BLaER1 treated with 17β-estradiol and CSF1 and Interleukin-3, amounts not matched to agents 10 nM and 100 nM (cell line): ENCODE measurements around the gene RAB5A.
"Not testable (repeated sequence)": the region's sequence is repeated elsewhere in the genome, so short reads cannot be mapped to it uniquely, and the experiment has no call there.

ENCODE experiments used
- H3K27ac ChIP-seq, 11 experiments: shearing (Covaris generic); formaldehyde crosslinking; 2 replicates each; pipeline ENCODE4 v1.8.1; 2022
- H3K27me3 ChIP-seq, 11 experiments: shearing (Covaris generic); formaldehyde crosslinking; 2 replicates each; pipeline ENCODE4 v1.8.1; 2022
- H3K36me3 ChIP-seq, 11 experiments: shearing (Covaris generic); formaldehyde crosslinking; 2 replicates each; pipeline ENCODE4 v1.8.1; 2022
- H3K4me1 ChIP-seq, 10 experiments: shearing (Covaris generic); formaldehyde crosslinking; 2 replicates each; pipeline ENCODE4 v1.8.1; 2022
- H3K4me2 ChIP-seq, 11 experiments: shearing (Covaris generic); formaldehyde crosslinking; 2 replicates each; pipeline ENCODE4 v1.8.1; 2022
- H3K4me3 ChIP-seq, 10 experiments: shearing (Covaris generic); formaldehyde crosslinking; 2 replicates each; pipeline ENCODE4 v1.8.1; 2022
- H3K9ac ChIP-seq, 11 experiments: shearing (Covaris generic); formaldehyde crosslinking; 2 replicates each; pipeline ENCODE4 v1.8.1; 2022
- H3K9me3 ChIP-seq, 11 experiments: shearing (Covaris generic); formaldehyde crosslinking; replicated peaks in 1 of 11; 2 replicates each; pipeline ENCODE4 v1.8.1; 2022
- H4K20me1 ChIP-seq, 11 experiments: shearing (Covaris generic); formaldehyde crosslinking; 2 replicates each; pipeline ENCODE4 v1.8.1; 2022
- Cebpa-rat ChIP-seq, 11 experiments: shearing (Covaris generic); IDR thresholded peaks; 2 replicates each; pipeline ENCODE4 v1.8.1; 2022

Gene RAB5A

DNA sequence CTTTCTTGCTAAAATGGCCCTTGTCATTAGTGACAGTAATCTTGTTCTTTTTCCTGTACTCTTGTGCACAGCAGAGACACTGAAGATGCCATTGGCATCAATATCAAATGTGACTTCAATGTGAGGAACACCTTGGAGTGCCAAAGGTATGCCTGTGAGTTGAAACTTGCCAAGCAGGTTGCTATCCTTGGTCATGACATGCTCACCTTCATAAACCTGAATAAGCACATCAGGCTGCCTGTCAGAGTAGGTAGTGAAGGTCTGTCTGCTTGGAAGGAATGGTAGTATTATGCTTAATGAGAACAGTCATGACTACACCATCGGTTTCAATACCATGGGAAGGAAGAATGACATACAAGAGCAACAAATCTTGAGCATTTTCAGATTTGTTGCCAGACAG lies 6.3 kb upstream of the RAB5A start:
- Histone ChIP-seq H3K4me1 (peaks cover 0 to 4% (median 0%) of the 10 kb centered on the region in 10 experiments; a peak in 2 of 20 replicates), H3K27ac (no peak overlapping the region), H3K9ac (no peak overlapping the region), H3K27me3 (no peaks in the 10 kb centered on the region), H4K20me1 (no peaks in the 10 kb centered on the region), H3K9me3 (peaks cover 0 to 3% (median 0%) of the 10 kb centered on the region in 11 experiments; a peak in 2 of 22 replicates), H3K4me3 (no peak overlapping the region), H3K4me2 (no peak overlapping the region), H3K36me3 (no peaks in the 10 kb centered on the region)
- TF ChIP-seq Cebpa-rat (IDR thresholded peaks at IDR 0.05) = no peak

GRCh38 chr3:19945534-19945933 lies 1.4 kb upstream of the RAB5A start:
- Histone ChIP-seq H3K36me3 (peaks cover 0 to 14% (median 3%) of the 10 kb centered on the region in 11 experiments; a peak in 11 of 22 replicates), H3K9me3 (peaks cover 0 to 3% (median 0%) of the 10 kb centered on the region in 11 experiments; a peak in 2 of 22 replicates), H4K20me1 (peaks cover 10 to 33% (median 21%) of the 10 kb centered on the region in 11 experiments; a peak in 18 of 22 replicates), H3K4me2 (peak overlapping the region in 8 of 11 experiments; percentile 59 to 88 (median 78); a peak in 9 of 22 replicates), H3K9ac (no peak overlapping the region), H3K27me3 (no peaks in the 10 kb centered on the region), H3K4me1 (peaks cover 15 to 33% (median 25%) of the 10 kb centered on the region in 10 experiments), H3K27ac (no peak overlapping the region), H3K4me3 (0 out of 20 replicates have a peak overlapping the region, but pooled peaks of 1 of the 10 experiments have one; percentile 100)
- TF ChIP-seq Cebpa-rat (IDR thresholded peaks at IDR 0.05) = no peak

- peaks cover 15 to 40% (median 25%) of the 10 kb centered on the region in 10 experiments for H3K4me1 ChIP-seq
- H3K9me3 ChIP-seq = peaks cover 0 to 3% (median 0%) of the 10 kb centered on the region in 11 experiments; a peak in 2 of 22 replicates
- H3K27me3 ChIP-seq = no peaks in the 10 kb centered on the region
- H3K36me3 ChIP-seq = peaks cover 6 to 20% (median 10%) of the 10 kb centered on the region in 11 experiments; a peak in 16 of 22 replicates
- H3K9ac ChIP-seq = peak overlapping the region; percentile 88 to 99 (median 91)
- H4K20me1 ChIP-seq = peaks cover 10 to 38% (median 28%) of the 10 kb centered on the region in 11 experiments; a peak in 18 of 22 replicates
- peak overlapping the region; percentile 59 to 88 (median 79) for H3K4me2 ChIP-seq
- peak overlapping the region; percentile 95 to 100 (median 98) for H3K4me3 ChIP-seq
- peak overlapping the region; percentile 83 to 99 (median 91) for H3K27ac ChIP-seq
- no peak for TF ChIP-seq Cebpa-rat (IDR thresholded peaks at IDR 0.05)
Observed at GRCh38 chr3:19945969-19946831, 697 bp upstream of the RAB5A start.

- Histone ChIP-seq H4K20me1 (peaks cover 10 to 53% (median 42%) of the 10 kb centered on the region in 11 experiments; a peak in 18 of 22 replicates), H3K4me2 (peak overlapping the region; percentile 70 to 95 (median 86)), H3K9ac (peak overlapping the region; percentile 88 to 99 (median 91)), H3K9me3 (peaks cover 0 to 2% (median 0%) of the 10 kb centered on the region in 11 experiments; a peak in 2 of 22 replicates), H3K27ac (peak overlapping the region; percentile 83 to 99 (median 91)), H3K4me1 (peaks cover 15 to 55% (median 26%) of the 10 kb centered on the region in 10 experiments), H3K27me3 (no peaks in the 10 kb centered on the region), H3K4me3 (peak overlapping the region; percentile 95 to 100 (median 98)), H3K36me3 (peaks cover 19 to 35% (median 24%) of the 10 kb centered on the region in 11 experiments)
- TF ChIP-seq Cebpa-rat (IDR thresholded peaks at IDR 0.05) = no peak
Observed at GRCh38 chr3:19947549-19948225, 790 bp downstream of the RAB5A start.

GRCh38 chr3:19948226-19948591 lies 1.3 kb downstream of the RAB5A start:
- H3K4me3 ChIP-seq = peak overlapping the region; percentile 95 to 100 (median 98)
- no peaks in the 10 kb centered on the region; a peak in 1 of 22 replicates for H3K9me3 ChIP-seq
- peak overlapping the region; percentile 88 to 99 (median 91) for H3K9ac ChIP-seq
- peaks cover 10 to 58% (median 47%) of the 10 kb centered on the region in 11 experiments; a peak in 18 of 22 replicates for H4K20me1 ChIP-seq
- no peak for TF ChIP-seq Cebpa-rat (IDR thresholded peaks at IDR 0.05)
- peaks cover 15 to 56% (median 26%) of the 10 kb centered on the region in 10 experiments for H3K4me1 ChIP-seq
- H3K4me2 ChIP-seq = peak overlapping the region; percentile 70 to 95 (median 86)
- H3K27me3 ChIP-seq = no peaks in the 10 kb centered on the region
- H3K36me3 ChIP-seq = peaks cover 24 to 40% (median 30%) of the 10 kb centered on the region in 11 experiments
- H3K27ac ChIP-seq = peak overlapping the region; percentile 83 to 99 (median 91)

DNA sequence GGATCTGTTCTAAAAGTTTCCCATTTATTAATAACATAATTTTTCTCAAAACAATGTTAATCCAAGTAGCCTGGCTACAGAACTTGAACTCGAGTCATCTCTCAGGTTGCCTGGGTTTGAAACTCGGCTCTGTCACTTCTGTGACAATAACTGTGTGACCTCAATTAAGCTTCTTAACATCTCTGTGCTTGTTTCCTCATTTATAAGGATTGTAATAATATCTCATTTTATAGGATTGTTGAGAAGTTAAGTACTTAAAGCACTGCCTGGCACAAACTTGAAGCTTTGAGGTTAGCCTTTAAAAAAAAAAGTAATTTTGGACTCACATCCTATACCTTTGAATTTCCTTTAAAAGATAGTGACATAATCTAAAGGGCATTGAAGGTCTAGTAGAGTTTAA lies 3.4 kb downstream of the RAB5A start:
- peak overlapping the region in 3 of 11 experiments; percentile 79 to 95 (median 94); a peak in 4 of 22 replicates for H3K4me2 ChIP-seq
- H3K27ac ChIP-seq = no peak overlapping the region
- H3K4me1 ChIP-seq = peaks cover 15 to 56% (median 26%) of the 10 kb centered on the region in 10 experiments
- H3K9ac ChIP-seq = peak overlapping the region in 2 of 11 experiments; percentile 99; a peak in 3 of 22 replicates
- peaks cover 45 to 61% (median 51%) of the 10 kb centered on the region in 11 experiments for H3K36me3 ChIP-seq
- peaks cover 24 to 79% (median 67%) of the 10 kb centered on the region in 11 experiments; a peak in 19 of 22 replicates for H4K20me1 ChIP-seq
- no peaks in the 10 kb centered on the region for H3K27me3 ChIP-seq
- no peak overlapping the region for H3K4me3 ChIP-seq
- TF ChIP-seq Cebpa-rat (IDR thresholded peaks at IDR 0.05) = no peak
- H3K9me3 ChIP-seq = no peaks in the 10 kb centered on the region; a peak in 1 of 22 replicates

DNA sequence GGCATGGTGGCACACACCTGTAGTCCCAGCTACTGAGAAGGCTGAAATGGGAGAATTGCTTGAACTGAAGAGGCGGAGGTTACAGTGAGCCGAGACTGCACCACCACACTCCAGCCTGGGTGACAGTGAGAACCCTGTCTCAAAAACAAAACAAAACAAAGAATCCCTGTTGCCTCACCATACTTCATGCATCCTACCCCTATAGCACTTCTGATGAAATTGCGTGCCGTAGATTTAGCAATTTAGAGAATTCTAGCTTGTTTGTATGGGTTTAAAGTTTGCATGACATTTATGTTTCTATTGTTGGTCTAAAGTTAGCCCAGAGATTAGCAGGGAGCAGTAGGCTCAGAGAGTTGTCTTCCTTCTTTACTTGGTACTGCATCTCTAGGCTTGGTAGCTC lies 7.8 kb downstream of the RAB5A start:
- no peak overlapping the region for H3K9ac ChIP-seq
- H3K4me2 ChIP-seq = no peak overlapping the region
- no peaks in the 10 kb centered on the region for H3K9me3 ChIP-seq
- TF ChIP-seq Cebpa-rat (IDR thresholded peaks at IDR 0.05) = no peak
- H3K4me3 ChIP-seq = no peak overlapping the region
- no peak overlapping the region for H3K27ac ChIP-seq
- no peaks in the 10 kb centered on the region for H3K27me3 ChIP-seq
- H3K4me1 ChIP-seq = peaks cover 0 to 32% (median 3%) of the 10 kb centered on the region in 10 experiments; a peak in 15 of 20 replicates
- peaks cover 66 to 91% (median 86%) of the 10 kb centered on the region in 11 experiments for H3K36me3 ChIP-seq
- H4K20me1 ChIP-seq = peaks cover 48 to 100% (median 93%) of the 10 kb centered on the region in 11 experiments; a peak in 19 of 22 replicates

DNA sequence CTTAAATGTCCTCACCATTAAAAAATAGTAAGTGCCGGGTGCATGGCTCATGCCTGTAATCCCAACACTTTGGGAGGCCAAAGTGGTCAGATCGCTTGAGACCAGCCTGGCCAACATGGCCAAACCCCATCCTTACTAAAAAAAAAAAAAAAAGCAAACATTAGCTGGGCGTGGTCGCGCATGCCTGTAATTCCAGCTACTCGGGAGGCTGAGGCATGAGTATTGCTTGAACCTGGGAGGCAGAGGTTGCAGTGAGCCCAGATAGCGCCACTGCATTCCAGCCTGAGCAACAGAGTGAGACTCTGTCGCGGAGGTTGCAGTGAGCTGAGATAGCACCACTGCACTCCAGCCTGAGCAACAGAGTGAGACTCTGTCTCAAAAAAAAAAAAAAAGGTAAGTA lies 10.5 kb downstream of the RAB5A start:
- Histone ChIP-seq H4K20me1 (peaks cover 57 to 100% (median 93%) of the 10 kb centered on the region in 11 experiments; a peak in 19 of 22 replicates), H3K36me3 (peaks cover 49 to 95% (median 78%) of the 10 kb centered on the region in 11 experiments)
- H3K4me1 ChIP-seq, H3K27ac ChIP-seq, H3K4me2 ChIP-seq, H3K9me3 ChIP-seq, H3K27me3 ChIP-seq, H3K9ac ChIP-seq, H3K4me3 ChIP-seq: not testable (repeated sequence)
